DOHH2 (cell line): Measurements from ENCODE around the gene DGAT2.

ENCODE experiments used
- H3F3A ChIP-seq: fragments of 200-600 bp; sonication (generic), shearing (Covaris generic); 2 replicates; pipeline ENCODE4 v1.6.0; 2016; ENCODE audit warnings: antibody characterized with exemption, mild to moderate bottlenecking; ENCODE audit not compliant: control insufficient read depth, insufficient read depth
- H3K27ac ChIP-seq: fragments of 200-600 bp; sonication (generic); 2 replicates; pipeline ENCODE4 v1.5.1; 2014; ENCODE audit warnings: low read depth, mild to moderate bottlenecking, low read length, moderate library complexity
- H3K27me3 ChIP-seq: fragments of 200-600 bp; sonication (generic); 2 replicates; pipeline ENCODE4 v1.6.1; 2014; ENCODE audit warnings: mild to moderate bottlenecking, low read length, mixed read lengths; ENCODE audit not compliant: control insufficient read depth
- H3K36me3 ChIP-seq: fragments of 200-600 bp; sonication (generic); 2 replicates; pipeline ENCODE4 v1.6.1; 2014; ENCODE audit warnings: mild to moderate bottlenecking, low read length, moderate library complexity, mixed read lengths; ENCODE audit not compliant: control insufficient read depth
- H3K4me1 ChIP-seq: fragments of 200-600 bp; sonication (generic); 2 replicates; pipeline ENCODE4 v1.6.1; 2014; ENCODE audit warnings: mild to moderate bottlenecking, low read length, mixed read lengths; ENCODE audit not compliant: control insufficient read depth
- H3K4me2 ChIP-seq: fragments of 200-600 bp; sonication (generic); 2 replicates; pipeline ENCODE4 v1.6.0; 2014; ENCODE audit warnings: mild to moderate bottlenecking, low read length, moderate library complexity
- H3K4me3 ChIP-seq: fragments of 200-600 bp; sonication (generic); 2 replicates; pipeline ENCODE4 v1.5.1; 2014; ENCODE audit warnings: mild to moderate bottlenecking, low read length, mixed read lengths
- H3K79me2 ChIP-seq: fragments of 200-600 bp; sonication (generic); 2 replicates; pipeline ENCODE4 v1.6.1; 2014; ENCODE audit warnings: mild to moderate bottlenecking, low read length, mixed read lengths; ENCODE audit not compliant: control insufficient read depth
- H3K9me2 ChIP-seq: fragments of 200-600 bp; sonication (generic); replicated peaks from 2 replicates; pipeline ENCODE4 v1.6.1; 2014; ENCODE audit warnings: mild to moderate bottlenecking, low read length, mixed read lengths; ENCODE audit not compliant: control insufficient read depth
- H3K9me3 ChIP-seq: fragments of 200-600 bp; sonication (generic); 2 replicates; pipeline ENCODE4 v1.6.1; 2014; ENCODE audit warnings: antibody characterized with exemption, low read length, mixed read lengths; ENCODE audit not compliant: control insufficient read depth, insufficient read depth
- H4K20me1 ChIP-seq: fragments of 200-600 bp; sonication (generic); 2 replicates; pipeline ENCODE4 v1.6.0; 2014; ENCODE audit warnings: low read depth, mild to moderate bottlenecking, antibody characterized with exemption, low read length, moderate library complexity; ENCODE audit not compliant: control insufficient read depth, insufficient read depth
- EZH2phosphoT487 ChIP-seq: fragments of 200-600 bp; sonication (generic); IDR thresholded peaks from 2 replicates; pipeline ENCODE4 v1.6.1; 2017; ENCODE audit warnings: borderline replicate concordance, mild to moderate bottlenecking, antibody characterized with exemption, low read length, moderate library complexity, mixed read lengths
- TF ChIP-seq, protein P1 (sequence below): fragments of 200-600 bp; sonication (generic); IDR thresholded peaks from one replicate; pipeline ENCODE4 v1.5.1; 2014; ENCODE audit warnings: antibody characterized with exemption, mild to moderate bottlenecking, low read depth, low read length; ENCODE audit not compliant: poor library complexity, severe bottlenecking

DGAT2 gene

DNA sequence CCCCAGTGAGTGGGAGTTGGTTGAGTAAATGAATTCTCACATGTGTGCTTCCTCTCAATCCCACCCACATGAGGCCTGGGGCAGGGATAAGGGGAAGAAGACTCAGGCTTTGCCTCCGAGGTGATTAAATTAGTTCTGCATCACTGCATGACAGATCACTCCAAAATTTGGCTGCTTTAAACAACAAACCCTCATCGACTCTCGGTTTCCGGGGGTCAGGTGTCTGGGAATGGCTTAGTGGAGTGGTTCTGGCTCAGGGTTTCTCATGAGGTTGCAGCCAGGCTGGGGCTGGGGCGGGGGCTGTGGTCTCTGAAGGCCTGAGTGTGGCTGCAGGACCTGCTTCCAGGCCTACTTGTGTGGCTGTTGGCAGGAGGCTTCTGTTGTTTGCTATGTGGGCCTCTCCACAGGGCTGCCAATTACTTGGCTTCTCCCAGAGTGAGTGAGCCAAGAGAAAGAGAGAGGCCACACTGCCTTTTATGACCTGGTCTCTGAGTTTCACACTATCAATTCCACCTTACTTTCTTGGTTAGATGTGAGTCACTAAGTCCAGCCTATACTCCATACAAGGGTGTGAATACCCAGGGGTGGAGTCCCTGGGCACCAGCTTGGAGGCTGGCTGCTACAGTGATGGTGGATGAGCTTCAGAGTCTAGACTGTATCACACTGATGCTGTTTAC, 35.0 kb upstream of the DGAT2 start:
- no peaks in the 10 kb centered on the region for H4K20me1 ChIP-seq
- no peak overlapping the region for H3K27ac ChIP-seq
- TF ChIP-seq EZH2phosphoT487, result no peak
- TF ChIP-seq, protein P1, sequence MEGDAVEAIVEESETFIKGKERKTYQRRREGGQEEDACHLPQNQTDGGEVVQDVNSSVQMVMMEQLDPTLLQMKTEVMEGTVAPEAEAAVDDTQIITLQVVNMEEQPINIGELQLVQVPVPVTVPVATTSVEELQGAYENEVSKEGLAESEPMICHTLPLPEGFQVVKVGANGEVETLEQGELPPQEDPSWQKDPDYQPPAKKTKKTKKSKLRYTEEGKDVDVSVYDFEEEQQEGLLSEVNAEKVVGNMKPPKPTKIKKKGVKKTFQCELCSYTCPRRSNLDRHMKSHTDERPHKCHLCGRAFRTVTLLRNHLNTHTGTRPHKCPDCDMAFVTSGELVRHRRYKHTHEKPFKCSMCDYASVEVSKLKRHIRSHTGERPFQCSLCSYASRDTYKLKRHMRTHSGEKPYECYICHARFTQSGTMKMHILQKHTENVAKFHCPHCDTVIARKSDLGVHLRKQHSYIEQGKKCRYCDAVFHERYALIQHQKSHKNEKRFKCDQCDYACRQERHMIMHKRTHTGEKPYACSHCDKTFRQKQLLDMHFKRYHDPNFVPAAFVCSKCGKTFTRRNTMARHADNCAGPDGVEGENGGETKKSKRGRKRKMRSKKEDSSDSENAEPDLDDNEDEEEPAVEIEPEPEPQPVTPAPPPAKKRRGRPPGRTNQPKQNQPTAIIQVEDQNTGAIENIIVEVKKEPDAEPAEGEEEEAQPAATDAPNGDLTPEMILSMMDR, result no peak
- no peaks in the 10 kb centered on the region for H3K9me2 ChIP-seq
- no peaks in the 10 kb centered on the region for H3F3A ChIP-seq
- H3K36me3 ChIP-seq, result no peaks in the 10 kb centered on the region
- no peaks in the 10 kb centered on the region for H3K4me1 ChIP-seq
- H3K9me3 ChIP-seq, result no peaks in the 10 kb centered on the region
- H3K79me2 ChIP-seq, result no peaks in the 10 kb centered on the region
- no peak overlapping the region for H3K4me3 ChIP-seq
- no peak overlapping the region for H3K4me2 ChIP-seq
- peaks cover 16% of the 10 kb centered on the region; the same call in 1 of the 2 replicates for H3K27me3 ChIP-seq

DNA sequence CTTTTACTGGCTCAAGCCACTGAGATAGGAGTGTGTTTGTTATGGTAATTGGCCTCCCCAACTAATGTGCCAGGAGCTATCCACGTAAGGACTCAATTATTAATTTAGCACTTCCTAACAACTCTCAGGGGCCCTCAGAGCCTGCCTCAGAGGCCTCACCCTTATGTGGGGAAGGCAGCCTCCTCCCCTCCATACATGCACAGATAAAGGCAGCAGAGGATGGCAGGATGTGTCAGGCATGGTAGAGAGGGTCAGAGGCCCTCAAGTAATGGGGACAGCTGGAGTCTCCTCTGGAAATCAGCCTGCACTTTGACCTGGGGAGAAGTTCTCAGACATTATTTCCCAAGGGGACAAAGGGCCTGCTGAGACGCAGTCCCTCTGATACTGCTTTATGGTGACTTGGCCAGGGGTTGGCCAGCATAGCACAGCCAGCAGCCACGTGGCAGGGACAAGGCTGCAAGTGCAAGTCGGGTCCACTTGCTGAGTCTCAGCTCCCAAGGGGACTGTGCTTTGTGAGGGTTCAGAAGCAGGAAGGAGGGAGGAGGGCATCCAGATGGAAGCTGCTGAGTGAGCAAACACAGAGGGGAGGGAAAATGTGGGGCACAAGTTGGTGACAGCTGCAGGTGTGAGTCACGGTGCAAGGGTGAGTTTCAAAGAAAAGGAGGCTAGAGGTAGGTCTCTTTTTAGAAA, 33.9 kb upstream of the DGAT2 start:
- Histone ChIP-seq H3K4me3 (no peak overlapping the region), H3K79me2 (no peaks in the 10 kb centered on the region)

DNA sequence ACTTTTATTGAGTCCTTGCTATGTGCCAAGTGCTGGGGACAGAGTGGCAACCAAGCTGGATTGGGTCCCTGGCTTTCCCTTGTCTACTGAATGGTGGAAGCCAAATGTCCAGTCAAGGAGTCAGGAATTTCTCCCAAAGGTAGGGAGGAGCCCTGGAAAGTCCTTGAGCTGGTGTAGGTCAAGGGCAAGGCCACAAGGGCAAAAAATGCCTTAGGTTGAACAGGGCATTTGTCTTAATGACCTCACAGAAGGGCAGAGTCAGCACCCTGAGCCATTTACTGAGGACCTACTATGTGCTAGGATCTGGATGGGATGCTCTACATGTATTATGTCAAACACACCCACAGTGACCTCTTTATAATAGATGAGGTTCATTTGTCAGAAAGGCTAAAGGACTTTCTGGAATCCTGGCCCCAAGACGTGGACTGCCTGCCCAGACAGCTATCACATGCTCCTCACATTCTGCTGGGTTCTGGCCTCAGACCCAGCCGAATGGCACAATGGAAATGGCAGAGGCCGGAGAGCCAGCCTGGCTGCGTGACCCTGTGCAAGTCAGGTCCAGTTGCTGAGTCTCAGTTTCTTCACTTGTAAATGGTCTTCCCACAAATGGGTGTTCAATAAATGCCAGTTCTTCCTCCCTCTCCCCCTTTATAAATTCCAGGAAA, 33.3 kb upstream of the DGAT2 start:
- H3K36me3 ChIP-seq, result no peaks in the 10 kb centered on the region
- peaks cover 26% of the 10 kb centered on the region for H3K27me3 ChIP-seq
- no peaks in the 10 kb centered on the region for H3K9me2 ChIP-seq
- TF ChIP-seq, protein P1, result no peak
- no peak for TF ChIP-seq EZH2phosphoT487
- no peaks in the 10 kb centered on the region for H4K20me1 ChIP-seq
- H3K4me2 ChIP-seq, result no peak overlapping the region
- no peak overlapping the region for H3K27ac ChIP-seq
- no peaks in the 10 kb centered on the region for H3K9me3 ChIP-seq
- H3K4me1 ChIP-seq, result no peaks in the 10 kb centered on the region
- H3F3A ChIP-seq, result no peaks in the 10 kb centered on the region
- no peak overlapping the region for H3K4me3 ChIP-seq
- no peaks in the 10 kb centered on the region for H3K79me2 ChIP-seq

More for the DNA sequence above, 33.9 kb upstream of the DGAT2 start:
- no peak overlapping the region for H3K4me2 ChIP-seq
- H3K9me2 ChIP-seq, result no peaks in the 10 kb centered on the region
- peaks cover 20% of the 10 kb centered on the region for H3K27me3 ChIP-seq
- H3F3A ChIP-seq, result no peaks in the 10 kb centered on the region
- TF ChIP-seq EZH2phosphoT487, result no peak
- TF ChIP-seq, protein P1, result no peak
- H3K9me3 ChIP-seq, result no peaks in the 10 kb centered on the region
- no peaks in the 10 kb centered on the region for H3K36me3 ChIP-seq
- H3K27ac ChIP-seq, result no peak overlapping the region
- H3K4me1 ChIP-seq, result no peaks in the 10 kb centered on the region
- no peaks in the 10 kb centered on the region for H4K20me1 ChIP-seq
